NCI-H82 (cell line): Measurements from ENCODE around the gene VIP.
"Not testable (repeated sequence)": the region's sequence is repeated elsewhere in the genome, so short reads cannot be mapped to it uniquely, and the experiment has no call there.

Source experiments
- DNase-seq: peaks from one replicate; lab custom pipeline; 2025; lab: John Stamatoyannopoulos, UW

Gene VIP

DNA sequence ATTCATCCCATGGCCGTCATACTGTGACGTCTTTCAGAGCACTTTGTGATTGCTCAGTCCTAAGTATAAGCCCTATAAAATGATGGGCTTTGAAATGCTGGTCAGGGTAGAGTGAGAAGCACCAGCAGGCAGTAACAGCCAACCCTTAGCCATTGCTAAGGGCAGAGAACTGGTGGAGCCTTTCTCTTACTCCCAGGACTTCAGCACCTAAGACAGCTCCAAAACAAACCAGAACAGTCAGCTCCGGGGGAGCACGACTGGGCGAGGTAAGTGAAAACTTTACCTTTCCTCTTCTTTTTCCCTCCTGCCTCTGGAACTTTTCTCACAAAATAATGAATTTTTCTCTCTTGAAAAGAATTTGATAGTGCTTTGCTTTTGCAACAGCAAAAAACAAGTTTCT is at the start of gene VIP:
VIP (plus strand) TSS at position 104 of the 400 bp plus-strand sequence. CDS start 1,381 bp downstream, outside the sequence.
- DNase-seq: peak; percentile 5

GRCh38 chr6:152701081-152701862 is 49.3 kb upstream of the VIP start:
- DNase-seq: peak; percentile 37

DNA sequence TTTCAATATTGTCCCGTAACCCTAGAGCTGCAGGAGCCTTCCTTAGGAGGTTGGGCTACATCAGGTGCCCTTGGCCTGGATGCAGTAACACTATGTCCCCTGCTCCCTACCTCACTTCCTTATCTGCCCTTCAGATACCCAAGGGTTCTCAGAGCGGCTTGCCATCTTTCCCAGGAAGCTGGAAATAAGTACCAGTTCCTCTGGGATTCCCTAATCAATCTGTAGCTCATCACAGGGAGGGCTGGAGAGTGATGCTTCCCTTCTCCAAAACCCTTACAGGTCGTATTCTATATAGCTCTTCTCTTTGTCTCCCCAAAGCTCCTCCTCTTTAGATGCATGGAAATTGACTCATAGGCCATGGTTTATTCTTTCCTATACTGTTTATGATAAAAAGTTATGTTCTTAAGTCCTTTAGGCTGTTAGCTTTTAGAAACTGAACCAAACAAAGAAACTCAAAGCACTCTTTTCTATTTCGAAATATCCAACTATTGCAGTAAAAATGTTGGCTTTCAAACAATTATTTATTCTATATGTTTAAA is 48.7 kb upstream of the VIP start:
- no peak for DNase-seq

- DNase-seq: not testable (repeated sequence)
Observed at GRCh38 chr6:152703750-152704149, 46.8 kb upstream of the VIP start.

DNA sequence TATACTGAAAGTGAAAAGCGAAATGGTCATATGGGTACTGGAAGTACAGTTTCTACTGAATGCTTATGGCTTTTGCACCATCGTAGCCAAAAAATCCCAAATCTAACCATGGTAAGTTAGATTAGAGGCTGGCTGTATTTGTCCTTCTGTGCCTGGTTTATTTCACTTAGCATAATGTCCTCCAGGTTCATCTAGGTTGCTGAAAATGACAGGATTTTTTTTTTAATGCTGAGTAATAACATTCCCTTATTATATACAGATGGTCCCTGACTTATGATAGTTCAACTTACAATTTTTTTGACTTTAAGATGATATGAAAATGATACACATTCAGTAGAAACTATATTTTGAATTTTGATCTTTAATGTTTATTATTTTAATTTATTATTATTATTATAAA is 45.3 kb upstream of the VIP start:
- no peak for DNase-seq

DNA sequence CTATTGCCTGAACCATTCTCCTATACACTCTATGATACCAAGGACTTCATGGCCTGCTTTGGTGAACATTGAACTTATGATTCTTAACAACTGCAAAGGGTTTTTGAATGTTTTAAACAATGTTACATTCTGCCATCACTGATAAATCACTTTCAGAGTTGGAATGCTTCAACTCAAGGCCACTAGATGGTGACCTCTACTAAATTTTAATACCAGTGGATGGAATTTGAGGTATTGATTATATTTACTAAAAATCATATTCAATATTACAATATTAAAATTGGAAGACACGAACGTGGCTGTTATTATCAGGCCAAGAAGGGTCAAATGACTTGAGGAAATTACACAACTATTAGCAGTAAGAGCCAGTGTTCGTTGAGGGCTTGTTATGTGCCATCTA is 34.3 kb upstream of the VIP start:
- DNase-seq: no peak

GRCh38 chr6:152720974-152721373 is 29.6 kb upstream of the VIP start:
- no peak for DNase-seq

DNA sequence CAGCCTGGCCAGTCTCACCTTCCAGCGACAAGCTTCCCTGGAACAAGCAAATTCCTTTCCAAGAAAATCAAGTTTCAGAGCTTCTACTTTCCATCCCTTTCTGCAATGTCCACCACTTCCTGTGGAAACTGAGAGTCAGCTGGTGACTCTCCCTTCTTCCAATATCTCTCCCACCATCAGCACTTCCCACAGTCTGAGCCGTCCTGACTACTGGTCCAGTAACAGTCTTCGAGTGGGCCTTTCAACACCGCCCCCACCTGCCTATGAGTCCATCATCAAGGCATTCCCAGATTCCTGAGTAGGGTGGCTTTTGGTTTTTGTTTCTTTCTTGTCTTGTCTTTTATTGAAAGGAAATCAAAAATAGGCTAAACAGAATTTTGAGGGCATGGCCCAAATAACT is 28.6 kb upstream of the VIP start:
- DNase-seq: no peak

DNA sequence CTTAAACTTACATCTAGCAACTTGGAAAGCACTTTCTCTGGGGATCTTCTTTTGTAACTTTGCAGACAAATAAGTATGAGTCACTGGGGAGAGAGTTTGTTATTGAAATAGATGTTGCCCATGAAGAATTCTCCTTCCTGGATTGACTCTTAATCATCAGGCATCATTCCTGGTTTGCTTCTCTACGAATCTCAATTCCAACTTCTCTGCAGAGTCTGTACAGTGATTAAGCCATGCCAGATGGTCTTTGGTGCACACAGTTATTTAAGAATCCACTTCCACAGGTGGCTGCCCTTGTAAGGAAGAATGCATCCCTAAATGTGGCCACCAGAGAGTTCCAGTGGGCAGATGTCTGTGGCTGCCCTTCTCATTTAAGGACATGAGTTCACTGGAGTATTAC is 27.2 kb upstream of the VIP start:
- peak; percentile 34 for DNase-seq

GRCh38 chr6:152726313-152726712 is 24.3 kb upstream of the VIP start:
- no peak for DNase-seq

DNA sequence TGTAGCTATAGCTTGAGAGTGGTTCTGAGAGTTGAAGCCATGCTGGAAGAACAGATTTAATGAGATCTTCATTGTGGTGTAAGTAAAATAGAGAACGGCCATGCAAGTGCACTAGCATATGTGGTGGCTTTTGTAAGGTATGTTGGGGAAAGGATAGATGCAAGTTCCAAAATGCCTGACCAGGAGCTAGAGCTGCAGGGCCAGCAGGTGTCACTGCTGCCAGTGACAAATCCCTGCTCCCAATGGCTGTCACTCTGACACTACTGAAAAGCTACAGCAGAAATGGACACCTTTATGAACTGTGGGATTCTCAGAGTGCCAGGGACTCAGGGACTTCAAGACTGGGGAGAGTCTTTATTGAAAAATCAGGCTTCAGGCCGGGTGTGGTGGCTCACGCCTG is 23.1 kb upstream of the VIP start:
- peak; percentile 29 for DNase-seq

DNA sequence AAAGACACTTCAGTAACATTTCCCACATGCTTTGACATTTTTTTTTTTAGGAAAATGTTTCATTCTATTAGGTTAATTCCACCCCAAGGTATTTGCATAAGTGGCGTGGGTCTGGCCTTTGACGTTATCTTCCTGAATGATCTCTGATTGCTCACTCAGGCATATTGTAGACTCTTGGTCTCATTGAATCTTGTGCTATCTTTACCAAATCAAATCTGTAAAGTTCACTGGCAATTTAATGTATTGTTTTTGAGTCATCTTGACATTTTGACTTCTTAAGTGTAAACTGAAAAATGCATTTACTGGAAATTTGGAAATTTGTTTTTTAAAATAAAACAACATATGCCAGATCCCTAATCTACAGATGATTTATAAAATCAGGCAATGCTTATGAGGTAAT is 16.0 kb upstream of the VIP start:
- no peak for DNase-seq

DNA sequence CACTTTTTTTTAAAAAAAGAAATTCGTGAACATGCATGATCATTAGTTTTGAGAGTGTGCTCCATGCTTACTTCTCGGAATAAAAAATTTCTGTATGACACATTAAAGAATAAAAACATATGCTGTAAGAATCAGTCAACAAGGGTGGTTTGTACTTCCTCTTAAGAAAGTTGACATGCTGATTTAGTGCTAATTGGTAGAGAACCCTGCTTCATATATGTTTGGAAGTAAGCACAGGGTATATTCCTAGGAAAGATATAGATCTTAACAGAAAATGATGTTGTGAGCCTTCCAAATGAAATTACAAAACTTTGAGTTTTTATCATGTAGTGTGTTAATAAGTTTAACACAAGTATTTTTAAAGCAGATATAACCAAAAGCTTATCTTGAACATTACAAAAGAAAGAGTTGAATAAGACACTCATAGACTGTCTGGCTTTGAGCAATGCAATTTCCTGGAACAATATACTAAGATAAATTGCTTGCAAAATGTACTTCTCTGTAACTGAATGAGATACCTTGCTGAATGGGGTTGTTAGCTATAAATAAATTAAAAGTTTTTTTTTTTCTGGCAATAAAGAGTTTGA is 13.8 kb upstream of the VIP start:
- DNase-seq: no peak

DNA sequence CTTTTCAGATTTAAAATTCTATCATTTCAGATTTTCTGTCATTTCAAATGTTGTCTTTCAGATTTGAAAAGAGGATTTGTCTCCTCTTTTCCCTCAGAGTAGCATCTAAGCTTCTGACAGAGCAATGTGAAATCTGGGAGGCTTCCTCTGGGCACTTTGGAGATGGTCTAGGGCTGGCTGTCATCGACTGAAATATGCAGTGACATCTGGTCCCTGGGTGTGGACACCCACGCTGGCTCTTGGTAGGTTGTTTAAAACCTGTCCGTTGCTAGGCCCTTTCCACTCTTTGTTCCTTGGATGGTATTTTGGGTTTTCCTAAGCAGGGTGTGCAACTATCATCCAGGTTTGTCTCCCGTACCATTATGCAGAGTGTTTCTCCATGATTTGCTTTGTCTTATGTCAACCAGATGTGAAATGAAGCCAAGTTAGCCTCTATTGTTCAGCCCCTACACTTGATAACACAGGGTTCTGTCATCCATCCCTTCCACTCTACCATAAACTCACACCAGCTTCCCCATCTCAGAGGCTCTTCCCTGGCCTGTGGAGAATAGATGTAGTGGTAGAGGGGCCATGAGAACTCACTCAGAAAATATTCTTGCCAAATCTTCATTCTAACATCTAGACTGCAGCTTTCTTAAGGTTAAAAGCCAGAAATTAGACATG is 5.0 kb upstream of the VIP start:
- no peak for DNase-seq

- no peak for DNase-seq
Observed at GRCh38 chr6:152746172-152746553, 4.4 kb upstream of the VIP start.

GRCh38 chr6:152748843-152749242 is 1.8 kb upstream of the VIP start:
- DNase-seq: no peak

- DNase-seq: no peak
Observed at GRCh38 chr6:152749336-152749735, 1.3 kb upstream of the VIP start.

DNA sequence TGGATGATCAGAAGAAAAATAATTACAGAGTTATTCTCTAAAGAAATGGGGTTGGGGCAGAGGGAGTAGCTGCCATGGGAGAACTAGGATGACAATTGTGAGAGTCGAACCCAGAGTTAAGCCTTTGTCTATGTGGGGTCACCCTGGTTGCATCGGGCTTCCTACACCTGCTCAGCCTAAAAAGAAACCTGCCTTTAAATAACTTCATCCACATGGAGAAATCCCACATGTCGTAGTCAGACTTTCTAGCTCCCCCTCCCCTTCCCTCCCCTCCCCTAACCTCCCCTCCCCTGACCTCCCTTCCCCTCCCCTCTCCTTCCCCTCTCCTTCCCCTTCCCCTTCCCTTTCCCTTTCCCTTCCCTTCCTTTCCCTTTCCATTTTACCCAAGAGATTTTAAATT is 14.7 kb downstream of the VIP start:
- DNase-seq: no peak

GRCh38 chr6:152769159-152769558 is 18.6 kb downstream of the VIP start:
- no peak for DNase-seq

GRCh38 chr6:152769993-152770392 is 19.4 kb downstream of the VIP start:
- no peak for DNase-seq

- DNase-seq: no peak
Observed at GRCh38 chr6:152771061-152771687, 20.6 kb downstream of the VIP start.

DNA sequence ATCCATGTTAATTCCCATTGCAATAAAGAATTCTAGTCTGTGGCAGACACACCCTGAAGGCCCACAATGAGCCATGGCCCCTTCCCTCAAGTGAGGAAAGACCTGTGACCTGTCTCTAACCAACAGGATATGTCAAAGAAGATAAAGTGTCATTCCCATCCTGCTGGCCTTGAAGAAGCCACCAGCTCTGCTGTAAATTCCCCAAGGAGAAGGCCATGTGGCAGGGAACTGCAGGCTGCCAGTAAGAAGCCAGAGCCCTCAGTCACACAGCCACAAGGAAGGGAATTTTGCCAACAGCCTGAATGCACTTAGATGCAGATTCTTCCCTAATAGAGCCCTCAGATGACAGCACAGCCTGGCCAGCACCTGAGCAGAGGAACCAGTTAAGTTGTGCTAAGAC is 24.8 kb downstream of the VIP start:
- DNase-seq: no peak

DNA sequence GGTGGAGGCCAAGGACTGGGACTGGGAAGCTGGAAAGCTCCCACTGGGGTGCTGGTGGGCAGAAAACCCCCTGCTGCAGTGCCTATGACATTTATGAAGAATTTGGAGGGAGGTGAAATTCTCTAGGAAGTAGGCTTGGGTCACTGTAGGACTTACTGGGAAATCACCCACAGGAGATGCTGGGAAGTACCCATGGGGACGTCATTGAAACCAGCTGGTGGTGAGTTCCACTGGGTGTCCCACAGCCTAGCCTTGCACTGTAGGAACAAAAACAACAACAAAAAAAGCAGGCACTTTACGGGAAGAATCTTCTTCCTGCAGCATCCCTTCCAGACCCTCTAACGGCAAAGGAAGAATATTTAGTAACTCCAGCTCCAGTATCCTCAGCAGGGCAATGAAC is 26.2 kb downstream of the VIP start:
- no peak for DNase-seq
